K562 (cell line): ENCODE data around the gene LRRC61. TPM values are rescaled to one million over a fixed set of nuclear protein-coding genes. Genes with fewer than 3 reads are reported as not detected.
A peak's percentile ranks its signal among the peaks of the same experiment; 100 is the strongest.

Experiments used
- CCAR2 ChIP-seq: fragments of 200-400 bp; formaldehyde crosslinking; IDR thresholded peaks from 2 replicates; pipeline ENCODE4 v1.6.1; 2017; ENCODE audit warnings: mild to moderate bottlenecking, low read depth, low read length
- EGR1 ChIP-seq: fragments of 450-650 bp; conservative IDR thresholded peaks from 2 replicates; pipeline ENCODE4 v1.6.1; 2017; ENCODE audit warnings: mild to moderate bottlenecking
- FUS ChIP-seq: fragments of 200-400 bp; formaldehyde crosslinking; optimal IDR thresholded peaks from 2 replicates; pipeline ENCODE3; 2017; ENCODE audit warnings: low read depth, low read length
- HIVEP1 ChIP-seq: fragments of 250-450 bp; sonication (Bioruptor Pico); IDR thresholded peaks from 2 replicates; pipeline ENCODE4 v1.4.0; 2020; ENCODE audit warnings: mild to moderate bottlenecking
- HMGXB4 ChIP-seq: sonication (generic); formaldehyde crosslinking; IDR thresholded peaks from 2 replicates; pipeline ENCODE4 v1.8.1; 2023; ENCODE audit warnings: mild to moderate bottlenecking, missing genetic modification reagents
- MYNN ChIP-seq, 2 experiments: sonication (generic); formaldehyde crosslinking in 1 of 2; IDR thresholded peaks; 2 replicates each; pipeline versions ENCODE4 v1.5.0 to v1.6.1; 2016 to 2020; ENCODE audit warnings: antibody characterized with exemption in 1 of 2, missing genetic modification reagents in 1 of 2
- POLR2AphosphoS5 ChIP-seq: IDR thresholded peaks from 2 replicates; pipeline ENCODE4 v1.6.1; 2011; ENCODE audit warnings: mild to moderate bottlenecking, low read depth, low read length, moderate library complexity; ENCODE audit not compliant: control insufficient read depth, insufficient read depth
- SMAD3 ChIP-seq: fragments of 450-650 bp; formaldehyde crosslinking; conservative IDR thresholded peaks from 2 replicates; pipeline ENCODE4 v1.4.0; 2020; ENCODE audit warnings: mild to moderate bottlenecking
- SMAD4 ChIP-seq: fragments of 250-450 bp; sonication (Bioruptor Pico); conservative IDR thresholded peaks from 2 replicates; pipeline ENCODE4 v1.8.0; 2021; ENCODE audit warnings: inconsistent platforms, mild to moderate bottlenecking, moderate library complexity
- SREBF2 ChIP-seq: sonication (generic); formaldehyde crosslinking; IDR thresholded peaks from 2 replicates; pipeline ENCODE4 v1.4.0; 2020; ENCODE audit warnings: mild to moderate bottlenecking, missing genetic modification reagents
- ZMIZ1 ChIP-seq, 2 experiments: fragments of 150-350 bp in 1 of 2; IDR thresholded peaks; 2 replicates each; pipeline ENCODE4 v1.6.1; 2012 to 2016; ENCODE audit warnings: low read depth in 2 of 2, low read length in 2 of 2, mild to moderate bottlenecking in 1 of 2, moderate library complexity in 1 of 2
- ZNF12 ChIP-seq: sonication (generic); formaldehyde crosslinking; IDR thresholded peaks from 2 replicates; pipeline ENCODE4 v1.4.0; 2020; ENCODE audit warnings: mild to moderate bottlenecking, missing genetic modification reagents
- ZNF217 ChIP-seq: sonication (generic); formaldehyde crosslinking; IDR thresholded peaks from 2 replicates; pipeline ENCODE4 v1.8.0; 2022; ENCODE audit warnings: mild to moderate bottlenecking, missing genetic modification reagents
- ZNF311 ChIP-seq: fragments of 250-450 bp; sonication (Bioruptor Pico); IDR thresholded peaks from 2 replicates; pipeline ENCODE4 v1.4.0; 2020; ENCODE audit warnings: mild to moderate bottlenecking, moderate library complexity
- ZNF696 ChIP-seq: fragments of 250-450 bp; sonication (Bioruptor Pico); conservative IDR thresholded peaks from 2 replicates; pipeline ENCODE4 v1.4.0; 2020; ENCODE audit warnings: mild to moderate bottlenecking, moderate library complexity
- polyA plus RNA-seq, 8 experiments: library from polyadenylated mRNA; depleted of rRNA in 4 of 8; stranded (reverse) in 5 of 8; unstranded in 3 of 8; fragments of >200 nt; fragmentation: Nextera tagmentation in 2 of 8; fragmentation: Illumina TruSeq in 1 of 8; extraction: Ambion mirVana in 2 of 8; extraction: Trizol in 1 of 8; gene quantifications; 2 replicates each; pipeline versions ENCODE4 v1.2.1 to v1.2.3, GENCODE V29; 2011 to 2014; ENCODE audit warnings: inconsistent platforms in 1 of 8, missing spikeins in 1 of 8
- total RNA-seq, 7 experiments: library from RNA; depleted of rRNA in 6 of 7; stranded (reverse); fragments of >200 nt in 6 of 7; fragmentation: Illumina TruSeq in 2 of 7; extraction: Trizol in 2 of 7; gene quantifications; 2 replicates each; pipeline versions ENCODE4 v1.2.1 to v1.2.3, GENCODE V29; 2011 to 2021; ENCODE audit warnings: low replicate concordance in 1 of 7
- TF ChIP-seq, protein P1 (sequence below), 2 experiments: fragments of 450-650 bp; conservative IDR thresholded peaks; 2 replicates each; pipeline ENCODE4 v1.6.1; 2017; ENCODE audit warnings: mild to moderate bottlenecking in 2 of 2, moderate library complexity in 2 of 2
- TF ChIP-seq, protein P2 (sequence below), 2 experiments: IDR thresholded peaks; 2 replicates each; pipeline ENCODE4 v1.6.1; 2011; ENCODE audit warnings: borderline replicate concordance in 1 of 2, control low read depth in 1 of 2, low read depth in 1 of 2, low read length in 1 of 2, mild to moderate bottlenecking in 1 of 2, mixed read lengths in 1 of 2, moderate library complexity in 1 of 2; ENCODE audit not compliant: insufficient read depth in 1 of 2, insufficient read length in 1 of 2, poor library complexity in 1 of 2, severe bottlenecking in 1 of 2; ENCODE audit errors: extremely low read depth in 1 of 2

Gene LRRC61
- total and polyA plus RNA-seq, 9 of the 15 experiments (the other 6 are each of a cell fraction or from before 2014, with no cell fraction given): 1.3 to 55.2 (median 35.2) TPM

DNA sequence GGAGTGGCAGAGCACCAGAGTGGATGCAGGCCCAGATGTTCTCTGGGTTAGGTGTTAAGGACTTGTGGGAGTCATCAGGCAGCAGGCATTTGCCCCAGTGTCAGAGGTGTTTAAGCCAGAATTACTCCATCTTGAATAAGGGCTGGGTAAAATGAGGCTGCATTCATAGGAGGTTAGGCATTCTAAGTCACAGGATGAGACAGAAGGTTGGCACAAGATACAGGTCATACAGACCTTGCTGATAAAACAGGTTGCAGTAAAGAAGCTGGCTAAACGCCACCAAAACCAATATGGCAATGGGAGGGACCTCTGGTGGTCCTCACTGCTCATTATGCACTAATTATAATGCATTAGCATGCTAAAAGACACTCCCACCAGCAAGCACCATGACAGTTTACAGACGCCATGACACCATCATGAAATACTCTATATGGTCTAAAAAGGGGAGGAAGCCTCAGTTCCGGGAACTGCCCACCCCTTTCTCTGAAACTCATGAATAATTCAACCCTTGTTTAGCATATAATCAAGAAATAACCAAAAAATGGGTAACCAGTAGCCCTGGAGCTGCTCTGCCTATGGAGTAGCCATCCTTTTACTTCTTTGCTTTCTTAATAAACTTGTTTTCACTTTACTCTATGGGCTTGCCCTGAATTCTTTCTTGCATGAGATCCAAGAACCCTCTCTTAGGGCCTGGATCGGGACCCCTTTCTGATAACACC is 882 bp upstream of the LRRC61 start (continued):
- TF ChIP-seq, protein P1, sequence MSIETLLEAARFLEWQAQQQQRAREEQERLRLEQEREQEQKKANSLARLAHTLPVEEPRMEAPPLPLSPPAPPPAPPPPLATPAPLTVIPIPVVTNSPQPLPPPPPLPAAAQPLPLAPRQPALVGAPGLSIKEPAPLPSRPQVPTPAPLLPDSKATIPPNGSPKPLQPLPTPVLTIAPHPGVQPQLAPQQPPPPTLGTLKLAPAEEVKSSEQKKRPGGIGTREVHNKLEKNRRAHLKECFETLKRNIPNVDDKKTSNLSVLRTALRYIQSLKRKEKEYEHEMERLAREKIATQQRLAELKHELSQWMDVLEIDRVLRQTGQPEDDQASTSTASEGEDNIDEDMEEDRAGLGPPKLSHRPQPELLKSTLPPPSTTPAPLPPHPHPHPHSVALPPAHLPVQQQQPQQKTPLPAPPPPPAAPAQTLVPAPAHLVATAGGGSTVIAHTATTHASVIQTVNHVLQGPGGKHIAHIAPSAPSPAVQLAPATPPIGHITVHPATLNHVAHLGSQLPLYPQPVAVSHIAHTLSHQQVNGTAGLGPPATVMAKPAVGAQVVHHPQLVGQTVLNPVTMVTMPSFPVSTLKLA (conservative IDR thresholded peaks at IDR 0.05): no peak
- peak; percentile 50; the same call in 1 of the 2 replicates for TF ChIP-seq EGR1
- TF ChIP-seq FUS: no peak
- TF ChIP-seq ZMIZ1 (IDR thresholded peaks at IDR 0.05; ENCODE audit: low read depth in 2 of 2, low read length in 2 of 2): peak in 1 of 2 experiments; percentile 28; a peak in 1 of 4 replicates
- TF ChIP-seq ZNF12 (CRISPR knock-in tag): no peak
- 0 out of 2 replicates have a peak, but pooled peaks have one; percentile 9 for TF ChIP-seq POLR2AphosphoS5
- TF ChIP-seq, protein P2, sequence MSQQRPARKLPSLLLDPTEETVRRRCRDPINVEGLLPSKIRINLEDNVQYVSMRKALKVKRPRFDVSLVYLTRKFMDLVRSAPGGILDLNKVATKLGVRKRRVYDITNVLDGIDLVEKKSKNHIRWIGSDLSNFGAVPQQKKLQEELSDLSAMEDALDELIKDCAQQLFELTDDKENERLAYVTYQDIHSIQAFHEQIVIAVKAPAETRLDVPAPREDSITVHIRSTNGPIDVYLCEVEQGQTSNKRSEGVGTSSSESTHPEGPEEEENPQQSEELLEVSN (IDR thresholded peaks at IDR 0.05; ENCODE audit: borderline replicate concordance in 1 of 2, extremely low read depth in 1 of 2, insufficient read depth in 1 of 2, insufficient read length in 1 of 2, low read depth in 1 of 2, low read length in 1 of 2, poor library complexity in 1 of 2, severe bottlenecking in 1 of 2): no peak
- no peak for TF ChIP-seq HMGXB4 (CRISPR knock-in tag)
- no peak for TF ChIP-seq ZNF696 (CRISPR knock-in tag)
- TF ChIP-seq SMAD3: peak; percentile 82
- no peak for TF ChIP-seq MYNN (IDR thresholded peaks at IDR 0.05)
- no peak for TF ChIP-seq MYNN (CRISPR knock-in tag; IDR thresholded peaks at IDR 0.05)
- TF ChIP-seq HIVEP1 (CRISPR knock-in tag): peak; percentile 86
- TF ChIP-seq ZNF311 (CRISPR knock-in tag): peak; percentile 90
- no peak for TF ChIP-seq SREBF2 (CRISPR knock-in tag)
- no peak for TF ChIP-seq ZNF217 (CRISPR knock-in tag)
- no peak for TF ChIP-seq CCAR2
- peak; percentile 93 for TF ChIP-seq SMAD4 (CRISPR knock-in tag)
